ENCODE data around the gene DST.

DNA sequence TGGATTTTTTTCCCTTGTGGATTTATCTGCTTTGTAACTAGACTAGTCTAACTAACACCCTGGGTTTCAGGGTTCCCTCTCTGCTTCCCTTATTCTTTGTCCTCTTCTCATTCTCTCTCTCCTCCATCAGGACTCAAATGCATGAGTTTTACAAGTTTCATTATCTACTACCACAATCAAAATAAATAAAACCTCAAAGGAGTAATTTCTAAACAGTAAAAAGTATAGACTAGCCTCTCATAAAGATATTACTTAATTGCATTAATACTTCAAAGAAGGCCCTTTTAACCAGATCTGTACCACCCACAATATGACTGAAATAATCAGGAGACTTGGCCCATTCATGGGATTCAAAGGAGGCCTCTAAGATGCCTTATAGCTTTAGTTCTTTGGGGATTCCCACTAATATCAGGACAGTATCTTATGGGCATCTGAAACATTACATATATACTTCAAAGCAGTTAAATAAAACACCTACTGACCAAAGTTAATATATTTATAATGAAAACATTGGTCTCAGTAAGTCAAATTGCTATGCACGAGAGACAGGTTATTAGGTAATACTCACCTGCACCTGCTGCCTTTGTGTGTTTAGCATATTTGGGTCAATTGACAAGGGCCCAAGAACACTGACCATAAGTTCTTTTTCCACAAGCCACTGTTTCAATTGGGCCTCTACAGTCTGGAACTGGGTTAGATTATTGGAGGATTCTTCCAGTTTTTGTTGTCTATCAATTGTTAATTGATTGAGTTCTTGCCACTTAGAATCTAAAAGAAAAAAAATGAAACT, 85.7 kb downstream of the DST start:
- no peak for TF ChIP-seq POLR2A (IDR thresholded peaks at IDR 0.05)
- no peak for TF ChIP-seq CTCF (IDR thresholded peaks at IDR 0.05 in 4 of 5, conservative IDR thresholded peaks at IDR 0.05 in 1 of 5)

Data from gastrocnemius medialis (tissue), 4 donors.